Tibial nerve (tissue), 4 donors: ENCODE measurements around the gene ROR1. TPM values are rescaled to one million over a fixed set of nuclear protein-coding genes. Genes with fewer than 3 reads are reported as not detected.

Experiments
- DNase-seq, 2 donors: peaks; one replicate each; pipeline ENCODE4 v3.0.0-alpha.2; 2019; ENCODE audit warnings: low spot score in 2 of 2
- H3K27ac ChIP-seq, 4 donors: fragments of 200-600 bp; sonication (generic) in 3 of 4; one replicate each; pipeline ENCODE4 v1.5.1; 2017 to 2019; ENCODE audit warnings: mild to moderate bottlenecking in 1 of 4
- H3K27me3 ChIP-seq, 2 donors: fragments of 200-600 bp; sonication (generic) in 1 of 2; one replicate each; pipeline versions ENCODE4 v1.5.1 to v1.6.0; 2017 to 2019
- H3K36me3 ChIP-seq, 3 donors: fragments of 200-600 bp; sonication (generic); one replicate each; pipeline ENCODE4 v1.5.1; 2018 to 2019
- H3K4me1 ChIP-seq, 4 donors: fragments of 200-600 bp; sonication (generic) in 3 of 4; one replicate each; pipeline ENCODE4 v1.5.1; 2017 to 2019
- H3K4me3 ChIP-seq, 4 donors: fragments of 200-600 bp; sonication (generic) in 3 of 4; one replicate each; pipeline ENCODE4 v1.5.1; 2017 to 2019; ENCODE audit warnings: mild to moderate bottlenecking in 1 of 4, moderate library complexity in 1 of 4
- H3K9me3 ChIP-seq, 4 donors: fragments of 200-600 bp; sonication (generic) in 3 of 4; one replicate each; pipeline ENCODE4 v1.5.1; 2017 to 2019
- EP300 ChIP-seq, 2 donors: sonication (generic); formaldehyde crosslinking; IDR thresholded peaks; one replicate each; pipeline ENCODE4 v1.6.1; 2017; ENCODE audit warnings: antibody characterized with exemption in 2 of 2, mild to moderate bottlenecking in 1 of 2
- POLR2A ChIP-seq, 2 donors: fragments of 450-650 bp; IDR thresholded peaks; one replicate each; pipeline ENCODE4 v1.6.1; 2017; ENCODE audit warnings: antibody characterized with exemption in 2 of 2, mild to moderate bottlenecking in 2 of 2, moderate library complexity in 2 of 2
- WGBS, 2 donors: methylation state at CpG; one replicate each; pipeline ENCODE4 v1.1.5; 2018; 5-methylcytosine and 5-hydroxymethylcytosine counted together
- total RNA-seq, 4 donors: library from RNA; depleted of rRNA; stranded (reverse); fragments of >200 nt; gene quantifications; one replicate each; pipeline ENCODE4 v1.1.0, GENCODE V29; 2016
- TF ChIP-seq, protein P1 (sequence below), 5 experiments: fragments of 200-600 bp in 3 of 5; fragments of 450-650 bp in 2 of 5; sonication (generic) in 3 of 5; IDR thresholded peaks; one replicate each; pipeline ENCODE4 v1.5.1; 2016 to 2019; ENCODE audit warnings: antibody characterized with exemption in 5 of 5, mild to moderate bottlenecking in 3 of 5, moderate library complexity in 2 of 5

Gene ROR1
- total RNA-seq, 4 donors from 2014 or later, result 10.5 to 47.7 (median 43.7) TPM

DNA sequence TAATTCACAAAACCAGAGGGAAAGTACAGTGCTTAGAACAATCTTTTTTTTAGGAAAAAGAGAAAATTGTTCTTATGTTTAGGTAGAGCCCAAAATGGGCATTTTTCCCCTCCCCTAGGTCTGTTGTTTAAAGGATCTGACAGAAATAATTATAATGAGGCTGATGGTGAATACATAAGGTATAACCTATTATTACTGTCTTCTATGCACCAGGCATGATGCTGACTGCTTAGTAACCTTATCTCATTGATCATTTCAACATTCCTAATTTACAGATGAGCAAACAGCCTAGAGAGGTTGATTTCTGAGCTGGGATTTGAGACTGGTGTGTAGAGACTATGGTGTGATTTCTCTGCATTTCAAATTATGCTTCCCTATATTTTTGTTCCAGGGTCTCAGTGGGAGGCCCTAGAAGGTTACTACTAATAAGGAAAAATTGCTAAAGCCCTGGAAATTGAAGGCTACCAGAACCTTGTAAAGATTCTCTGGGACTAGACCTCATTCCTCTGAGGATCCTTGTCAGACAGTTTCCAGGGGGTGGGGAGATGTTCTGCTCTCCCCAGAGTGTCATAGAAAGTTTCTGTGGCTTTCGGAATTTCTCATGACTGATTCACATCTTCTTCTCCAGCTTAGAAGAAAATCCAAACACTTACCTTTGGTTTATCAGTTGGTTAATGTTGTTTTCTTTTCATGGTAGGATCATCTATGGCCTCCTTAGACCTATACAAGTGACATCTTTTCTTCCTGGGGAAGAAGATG, 44.9 kb downstream of the ROR1 start:
- DNase-seq, result no peak
- peaks cover 0 to 3% (median 0%) of the 10 kb centered on the region in 4 donors for H3K9me3 ChIP-seq
- TF ChIP-seq POLR2A (IDR thresholded peaks at IDR 0.05) (no peak), EP300 (IDR thresholded peaks at IDR 0.05) (no peak)
- TF ChIP-seq, protein P1, sequence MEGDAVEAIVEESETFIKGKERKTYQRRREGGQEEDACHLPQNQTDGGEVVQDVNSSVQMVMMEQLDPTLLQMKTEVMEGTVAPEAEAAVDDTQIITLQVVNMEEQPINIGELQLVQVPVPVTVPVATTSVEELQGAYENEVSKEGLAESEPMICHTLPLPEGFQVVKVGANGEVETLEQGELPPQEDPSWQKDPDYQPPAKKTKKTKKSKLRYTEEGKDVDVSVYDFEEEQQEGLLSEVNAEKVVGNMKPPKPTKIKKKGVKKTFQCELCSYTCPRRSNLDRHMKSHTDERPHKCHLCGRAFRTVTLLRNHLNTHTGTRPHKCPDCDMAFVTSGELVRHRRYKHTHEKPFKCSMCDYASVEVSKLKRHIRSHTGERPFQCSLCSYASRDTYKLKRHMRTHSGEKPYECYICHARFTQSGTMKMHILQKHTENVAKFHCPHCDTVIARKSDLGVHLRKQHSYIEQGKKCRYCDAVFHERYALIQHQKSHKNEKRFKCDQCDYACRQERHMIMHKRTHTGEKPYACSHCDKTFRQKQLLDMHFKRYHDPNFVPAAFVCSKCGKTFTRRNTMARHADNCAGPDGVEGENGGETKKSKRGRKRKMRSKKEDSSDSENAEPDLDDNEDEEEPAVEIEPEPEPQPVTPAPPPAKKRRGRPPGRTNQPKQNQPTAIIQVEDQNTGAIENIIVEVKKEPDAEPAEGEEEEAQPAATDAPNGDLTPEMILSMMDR (IDR thresholded peaks at IDR 0.05), result no peak
- H3K27ac ChIP-seq, result no peak overlapping the region
- no peaks in the 10 kb centered on the region for H3K27me3 ChIP-seq
- no peak overlapping the region for H3K4me3 ChIP-seq
- no peaks in the 10 kb centered on the region for H3K36me3 ChIP-seq
- WGBS, 2 donors, result 68 to 83% methylated on average over 1 of the region's 1 CpG
- peaks cover 0 to 42% (median 15%) of the 10 kb centered on the region in 4 donors for H3K4me1 ChIP-seq

DNA sequence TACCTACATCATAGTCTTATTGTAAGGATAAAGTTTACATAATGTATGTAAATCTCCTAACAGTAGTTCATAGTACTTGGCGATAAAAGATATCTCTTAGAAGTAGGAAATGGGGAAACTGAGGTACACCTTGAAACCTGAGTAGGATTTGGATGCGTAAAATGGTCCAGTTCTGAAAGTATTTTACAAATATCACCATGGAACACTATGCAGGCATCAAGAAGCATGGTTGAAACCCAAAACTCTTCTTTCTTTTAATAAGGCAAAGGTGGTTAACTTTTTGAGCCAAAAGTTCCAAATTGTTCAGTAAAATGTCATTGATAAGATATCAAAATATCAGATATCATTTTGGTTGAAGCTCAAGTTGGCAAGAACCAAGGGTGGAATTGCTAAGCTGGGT, 46.0 kb downstream of the ROR1 start:
- no peak for DNase-seq
- Histone ChIP-seq H3K27me3 (no peaks in the 10 kb centered on the region), H3K27ac (no peak overlapping the region), H3K4me1 (peaks cover 0 to 31% (median 10%) of the 10 kb centered on the region in 4 donors), H3K4me3 (no peak overlapping the region), H3K9me3 (peaks cover 0 to 3% (median 0%) of the 10 kb centered on the region in 4 donors), H3K36me3 (no peaks in the 10 kb centered on the region)
- WGBS, 2 donors, result 97 to 99% methylated on average over 2 of the region's 2 CpGs
- TF ChIP-seq EP300 (IDR thresholded peaks at IDR 0.05), result no peak
- TF ChIP-seq, protein P1 (IDR thresholded peaks at IDR 0.05), result no peak
- TF ChIP-seq POLR2A (IDR thresholded peaks at IDR 0.05), result no peak

DNA sequence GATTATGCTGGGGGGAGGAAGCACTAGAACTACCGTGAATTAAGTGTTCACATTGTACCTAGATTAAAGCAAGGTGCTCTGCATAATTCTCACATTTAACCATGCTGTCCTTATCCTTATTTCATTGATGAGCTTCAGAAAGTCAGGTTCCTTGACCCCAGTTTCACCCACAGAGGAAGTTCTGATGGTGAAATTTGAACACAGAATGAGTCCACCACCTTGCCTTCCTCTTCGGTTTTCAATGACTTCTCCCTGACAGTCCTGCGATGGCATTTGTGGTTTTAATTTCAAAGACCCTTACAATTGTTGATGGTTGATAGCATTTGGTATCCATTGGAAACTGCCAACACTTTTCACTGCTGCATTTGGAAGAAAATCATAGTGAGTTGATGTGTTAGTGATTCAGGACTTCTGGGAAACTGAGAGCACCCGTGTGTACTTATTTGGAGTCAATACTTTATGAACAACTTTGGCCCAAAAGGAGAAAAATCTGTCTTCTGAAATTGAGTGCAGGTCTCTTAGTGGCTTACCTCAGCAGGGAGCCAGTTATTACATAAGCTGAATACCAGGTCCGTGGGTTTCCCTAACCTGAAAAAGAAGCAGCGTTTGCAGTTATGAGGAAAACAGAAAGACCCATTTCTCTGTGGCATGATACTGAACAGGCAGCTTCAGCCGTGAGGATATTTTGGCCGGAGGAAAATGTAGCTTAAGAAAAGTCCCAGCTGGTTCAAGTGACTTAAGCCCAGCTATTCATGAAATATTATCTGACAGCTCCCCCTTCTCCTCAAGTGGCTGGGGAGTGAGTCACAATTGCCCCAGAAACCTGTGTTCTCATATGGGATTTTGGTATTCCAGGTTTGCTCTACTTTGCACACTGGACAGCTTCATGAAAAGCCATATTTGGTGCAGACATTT, 47.5 kb downstream of the ROR1 start:
- TF ChIP-seq, protein P1 (IDR thresholded peaks at IDR 0.05), result no peak
- TF ChIP-seq EP300 (IDR thresholded peaks at IDR 0.05) (no peak), POLR2A (IDR thresholded peaks at IDR 0.05) (no peak)
- 69 to 72% methylated on average over 8 of the region's 8 CpGs for WGBS, 2 donors
- Histone ChIP-seq H3K4me1 (peaks cover 0 to 29% (median 8%) of the 10 kb centered on the region in 4 donors), H3K36me3 (no peaks in the 10 kb centered on the region), H3K27me3 (no peaks in the 10 kb centered on the region), H3K27ac (no peak overlapping the region), H3K4me3 (no peak overlapping the region), H3K9me3 (peaks cover 0 to under 1% (median 0%) of the 10 kb centered on the region in 4 donors)
- DNase-seq, result no peak

DNA sequence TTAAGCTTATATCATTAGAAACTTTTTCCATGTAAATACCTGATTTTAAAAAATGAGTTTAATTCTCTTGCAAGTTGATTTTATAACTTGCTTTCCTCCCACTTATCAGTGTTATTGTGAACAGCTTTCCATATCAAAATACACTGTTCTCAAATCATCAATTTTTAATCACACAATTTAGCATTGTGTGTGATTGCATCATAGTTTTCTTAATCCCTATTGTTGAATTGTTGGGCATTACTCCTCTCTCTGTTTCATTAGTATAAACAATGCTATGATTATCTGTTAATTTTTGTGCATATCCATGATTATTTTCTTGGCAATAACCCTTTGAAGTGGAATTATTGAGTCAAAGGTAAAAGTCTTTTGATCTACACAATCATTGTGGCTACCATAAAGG, 48.7 kb downstream of the ROR1 start:
- H3K4me1 ChIP-seq, result peaks cover 0 to 27% (median 4%) of the 10 kb centered on the region in 4 donors
- no peak overlapping the region for H3K4me3 ChIP-seq
- no peaks in the 10 kb centered on the region for H3K9me3 ChIP-seq
- no peak overlapping the region for H3K27ac ChIP-seq
- no peaks in the 10 kb centered on the region for H3K36me3 ChIP-seq
- DNase-seq, result no peak
- TF ChIP-seq, protein P1 (IDR thresholded peaks at IDR 0.05), result no peak
- TF ChIP-seq EP300 (IDR thresholded peaks at IDR 0.05), result no peak
- no peak for TF ChIP-seq POLR2A (IDR thresholded peaks at IDR 0.05)
- no peaks in the 10 kb centered on the region for H3K27me3 ChIP-seq

DNA sequence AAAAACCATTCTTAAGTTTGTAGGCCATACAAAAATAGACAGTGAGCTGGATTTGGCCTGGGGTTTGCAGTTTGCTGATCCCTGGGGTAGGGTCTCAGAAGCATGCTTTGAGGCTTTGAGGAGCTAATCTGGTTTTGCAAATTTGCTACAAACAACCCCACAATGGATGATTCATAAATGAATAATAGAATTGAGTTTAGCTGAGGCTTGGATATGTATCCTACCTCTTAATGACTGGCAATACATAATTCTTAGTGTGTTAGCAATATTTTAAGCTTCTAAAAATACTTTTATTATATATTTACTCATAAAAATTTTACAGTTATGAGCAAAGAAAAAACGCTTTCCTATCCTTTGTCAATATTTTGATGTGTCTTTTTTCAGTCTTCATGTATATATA, 50.6 kb downstream of the ROR1 start:
- Histone ChIP-seq H3K36me3 (no peaks in the 10 kb centered on the region), H3K27ac (peak overlapping the region in 1 of 4 donors; percentile 4), H3K9me3 (no peaks in the 10 kb centered on the region), H3K4me3 (no peak overlapping the region), H3K27me3 (no peaks in the 10 kb centered on the region), H3K4me1 (peaks cover 0 to 38% (median 12%) of the 10 kb centered on the region in 4 donors)
- 54 to 69% methylated on average over 1 of the region's 1 CpG for WGBS, 2 donors
- TF ChIP-seq EP300 (IDR thresholded peaks at IDR 0.05) (no peak), POLR2A (IDR thresholded peaks at IDR 0.05) (no peak)
- TF ChIP-seq, protein P1 (IDR thresholded peaks at IDR 0.05), result no peak
- no peak for DNase-seq
